IPS-NIHi7 (cell line): ENCODE results near the gene KNTC1.
"Not testable (repeated sequence)": the region's sequence is repeated elsewhere in the genome, so short reads cannot be mapped to it uniquely, and the experiment has no call there.

Source experiments
- DNase-seq: peaks from one replicate; pipeline ENCODE4 v3.0.0; 2012; ENCODE audit warnings: mixed read lengths; ENCODE audit errors: extremely low spot score

Gene KNTC1

DNA sequence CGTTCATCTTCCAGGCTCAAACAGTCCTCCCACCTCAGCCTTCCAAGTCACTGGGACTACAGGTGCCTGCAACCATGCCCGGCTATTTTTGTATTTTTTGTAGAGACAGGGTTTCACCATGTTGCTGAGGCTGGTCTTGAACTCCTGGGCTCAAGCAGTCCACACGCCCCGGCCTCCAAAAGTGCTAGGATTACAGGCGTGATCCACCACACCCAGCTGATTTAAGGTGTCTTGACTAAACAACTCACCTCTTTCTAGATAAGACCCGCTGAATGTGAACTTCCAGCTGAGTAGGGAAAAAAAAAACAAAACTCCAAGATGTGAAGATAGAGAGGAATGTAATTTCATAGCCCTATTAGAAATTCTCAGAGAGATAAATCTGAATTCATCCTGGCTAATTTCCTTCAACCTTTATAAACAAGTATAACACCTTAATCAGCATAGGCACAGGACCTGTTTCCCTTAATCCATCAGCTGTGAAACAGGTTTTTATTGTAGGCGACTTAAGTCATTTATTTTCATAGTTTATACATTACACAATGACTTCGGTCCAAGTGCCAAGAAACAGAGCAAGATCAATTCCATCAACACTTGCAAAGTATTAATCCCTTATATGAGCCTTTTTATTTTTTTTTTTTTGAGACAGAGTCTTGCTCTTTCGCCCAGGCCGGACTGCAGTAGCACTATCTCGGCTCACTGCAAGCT is 124.6 kb downstream of the KNTC1 start:
- DNase-seq: no peak

DNA sequence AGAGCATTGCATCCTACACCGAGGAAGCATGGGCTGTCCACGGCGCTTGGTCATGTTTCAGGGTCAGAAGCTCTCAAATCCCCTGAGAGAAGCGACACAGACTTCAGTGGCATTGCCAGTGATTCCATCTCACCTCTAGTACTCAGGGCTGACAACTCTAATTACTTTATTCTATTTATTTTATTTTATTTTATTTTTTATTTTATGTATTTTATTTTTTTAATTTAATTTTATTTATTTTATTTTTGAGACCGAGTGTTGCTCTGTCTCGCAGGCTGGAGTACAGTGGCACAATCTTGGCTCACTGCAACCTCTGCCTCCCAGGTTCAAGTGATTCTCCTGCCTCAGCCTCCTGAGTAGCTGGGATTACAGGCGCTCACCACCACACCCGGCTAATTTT is 126.2 kb downstream of the KNTC1 start:
- DNase-seq: not testable (repeated sequence)

DNA sequence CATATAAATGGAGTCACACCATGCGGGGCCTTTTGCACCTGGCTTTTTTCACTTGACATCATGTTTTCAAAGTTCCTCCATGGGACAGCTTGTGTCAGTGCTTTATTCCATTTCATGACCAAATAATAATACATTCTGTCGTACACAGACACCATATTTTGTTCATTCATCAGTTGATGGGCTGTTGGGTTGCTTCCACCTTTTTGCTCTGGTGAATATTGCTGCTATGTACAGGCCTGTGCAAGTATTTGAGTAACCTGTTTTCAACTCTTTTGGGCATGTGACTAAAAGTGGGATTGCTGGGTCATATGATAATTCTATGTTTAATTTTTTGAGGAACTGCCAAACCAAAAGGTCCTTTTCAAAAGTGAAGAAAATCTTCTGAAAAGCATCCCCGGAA is 129.2 kb downstream of the KNTC1 start:
- no peak for DNase-seq

DNA sequence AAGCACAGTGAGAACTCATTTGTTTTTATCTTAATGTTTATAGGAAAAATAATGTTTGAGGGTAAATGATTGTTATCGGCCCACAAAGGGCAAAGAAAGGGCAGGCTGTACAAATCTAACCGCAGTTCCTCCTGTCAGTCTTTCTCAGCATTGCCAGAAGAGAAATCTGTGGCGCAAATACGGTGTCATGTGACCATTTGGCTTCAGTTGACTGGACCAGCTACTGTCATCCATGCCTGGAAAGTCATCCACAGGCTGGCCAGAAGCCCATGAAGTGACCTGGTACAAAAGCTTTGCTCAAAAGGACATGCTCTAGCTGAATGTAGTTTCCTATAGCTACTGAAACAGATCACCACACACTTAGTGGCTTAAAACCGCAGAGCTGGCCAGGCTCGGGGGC is 132.5 kb downstream of the KNTC1 start:
- no peak for DNase-seq

DNA sequence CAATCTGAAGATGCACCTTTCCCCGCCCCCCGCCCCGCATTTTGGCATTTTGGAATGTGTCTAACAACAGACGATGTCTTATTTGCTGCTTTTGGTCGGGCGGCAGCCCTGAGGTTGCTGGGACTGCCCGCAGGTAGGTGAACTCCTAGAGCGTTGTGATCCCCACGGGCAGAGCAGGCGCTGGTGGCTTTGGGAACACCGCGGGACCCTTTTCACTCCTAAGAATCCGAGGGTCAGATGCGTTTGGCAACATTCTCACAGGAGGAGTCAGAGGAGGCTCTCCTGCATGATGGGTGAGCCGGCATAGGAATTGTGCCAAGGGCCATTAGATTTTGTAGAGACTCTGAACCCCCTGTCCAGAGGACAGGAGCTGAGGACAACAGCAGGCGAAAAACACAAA is 134.2 kb downstream of the KNTC1 start:
- DNase-seq: no peak

DNA sequence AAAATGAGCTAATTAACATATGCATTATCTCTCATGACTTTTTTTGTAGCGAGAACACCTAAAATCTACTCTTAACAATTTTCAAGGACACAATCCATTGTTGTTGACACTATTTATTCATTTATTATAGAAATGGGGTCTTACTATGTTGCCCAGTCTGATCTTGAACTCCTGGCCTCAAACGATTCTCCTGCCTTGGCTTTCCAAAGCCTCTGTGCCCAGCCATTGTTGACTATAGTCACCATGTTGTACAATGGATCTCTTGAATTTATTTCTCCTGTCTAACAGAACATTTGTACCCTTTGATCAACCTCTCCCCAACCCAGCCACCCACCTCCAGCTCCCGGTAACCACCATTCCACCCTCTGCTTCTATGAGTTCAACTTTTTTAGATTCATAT is 134.9 kb downstream of the KNTC1 start:
- DNase-seq: no peak

DNA sequence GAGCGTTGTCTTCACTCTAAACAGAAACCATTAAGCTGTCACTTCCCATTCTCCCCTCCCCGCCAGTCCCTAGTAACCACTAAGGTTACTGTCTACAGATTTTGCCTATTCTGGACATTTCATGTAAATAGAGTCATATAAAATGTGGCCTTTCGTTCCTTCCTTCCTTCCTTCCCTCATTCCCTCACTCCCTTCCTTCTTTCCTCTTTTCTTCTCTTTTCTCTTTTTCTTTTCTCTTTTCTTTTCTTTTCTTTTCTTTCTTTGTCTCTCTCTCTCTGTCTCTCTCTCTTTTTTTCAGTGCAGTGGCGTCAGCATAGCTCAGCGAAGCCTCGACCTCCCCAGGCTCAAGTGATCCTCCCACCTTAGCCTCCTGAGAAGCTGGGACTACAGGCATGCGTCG is 138.3 kb downstream of the KNTC1 start:
- no peak for DNase-seq

DNA sequence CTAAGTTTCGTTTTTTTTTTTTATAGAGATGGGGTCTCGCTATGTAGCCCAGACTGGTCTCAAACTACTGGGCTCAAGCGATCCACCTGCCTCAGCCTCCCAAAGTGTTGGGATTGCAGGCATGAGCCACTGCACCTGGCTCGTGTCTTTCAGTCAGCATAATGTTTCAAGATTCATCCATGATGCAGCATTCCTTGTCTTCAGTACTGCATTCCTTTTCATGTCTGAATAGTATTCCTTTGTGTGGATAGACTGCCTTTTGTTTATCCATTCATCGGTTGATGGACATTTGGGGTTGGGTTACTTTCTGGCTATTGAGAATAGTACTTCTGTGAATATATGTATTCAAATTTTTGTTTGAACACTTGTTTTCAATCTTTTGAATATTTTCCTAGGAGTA is 138.7 kb downstream of the KNTC1 start:
- no peak for DNase-seq

DNA sequence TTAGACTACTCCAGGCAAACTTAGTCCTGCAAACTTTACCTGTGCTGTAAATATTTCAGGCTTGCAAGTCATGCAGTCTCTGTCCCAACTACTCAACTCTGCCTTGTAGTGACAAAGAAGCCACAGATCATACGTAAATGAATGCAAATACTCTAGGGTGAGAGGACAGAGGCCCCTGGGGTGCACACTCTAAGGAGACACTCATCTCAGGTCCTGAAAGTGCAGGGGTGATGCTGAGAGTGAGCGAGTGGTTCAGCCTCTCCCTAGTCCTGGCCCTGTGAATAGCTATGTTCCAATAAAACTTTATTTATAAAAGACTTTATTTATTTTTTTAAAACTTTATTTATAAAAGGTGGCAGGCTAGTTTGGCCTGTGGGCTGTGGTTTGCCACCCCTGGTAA is 141.2 kb downstream of the KNTC1 start:
- DNase-seq: no peak

DNA sequence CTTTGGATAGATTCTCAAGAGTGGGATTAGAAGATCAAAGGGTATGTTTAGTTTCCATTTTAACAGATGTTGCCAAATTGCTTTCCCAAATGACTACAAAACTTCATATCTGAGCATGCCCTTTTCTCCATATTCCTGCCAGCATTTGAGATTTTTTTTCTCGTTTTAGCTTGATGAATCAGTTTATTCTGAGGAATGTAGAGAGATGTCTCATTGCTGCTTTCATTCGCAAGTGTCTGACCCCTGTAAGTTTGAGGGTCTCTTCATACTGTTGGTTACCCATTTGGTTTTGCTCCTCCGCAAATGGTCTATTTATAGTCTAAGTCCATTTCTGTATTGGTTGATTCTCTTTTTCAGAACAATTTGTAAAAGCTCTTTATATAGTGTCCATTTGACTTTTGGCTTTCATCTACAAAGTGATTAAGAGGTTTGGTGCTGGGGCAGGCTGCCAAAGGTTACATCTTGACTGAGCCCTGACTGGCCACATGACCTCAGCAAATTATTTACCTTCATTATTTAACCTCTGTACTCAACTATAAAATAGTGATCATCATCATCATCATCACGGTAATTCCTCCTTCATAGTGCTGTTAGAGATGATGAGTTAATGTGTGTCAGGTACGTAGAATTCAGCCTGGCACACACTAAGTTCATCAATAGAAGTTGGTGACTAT is 142.5 kb downstream of the KNTC1 start:
- no peak for DNase-seq

DNA sequence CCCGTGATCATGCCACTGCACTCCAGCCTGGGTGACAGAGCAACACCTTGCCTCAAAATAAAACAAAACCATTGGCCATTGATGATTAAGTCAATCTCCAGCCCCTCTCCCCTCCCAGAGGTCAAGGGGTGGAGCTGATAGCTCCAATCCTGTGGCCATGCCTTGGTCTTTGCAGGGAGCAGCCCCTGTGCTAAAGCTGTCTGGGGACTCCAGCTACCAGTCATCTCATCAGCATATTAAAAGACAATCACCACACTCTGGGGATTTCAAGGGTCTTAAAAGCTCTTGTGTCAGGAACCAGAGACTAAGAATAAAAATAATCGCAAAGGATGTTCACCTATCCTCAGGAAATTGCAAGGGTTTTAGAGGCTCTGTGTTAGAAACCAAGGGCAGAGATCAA is 145.5 kb downstream of the KNTC1 start:
- DNase-seq: no peak
